H1 (cell line): ENCODE results near the gene OLFM1. TPM values are rescaled to one million over a fixed set of nuclear protein-coding genes. Genes with fewer than 3 reads are reported as not detected.

Source experiments
- CTCF ChIA-PET: fragments of 300-600 bp; sonication (Branson Sonifier 250); formaldehyde crosslinking; loops from one replicate; lab custom pipeline; 2021; ENCODE audit not compliant: partially characterized antibody; lab: Charles Lee
- POLR2A ChIA-PET: fragments of 300-600 bp; sonication (Branson Sonifier 250); formaldehyde crosslinking; loops from one replicate; lab custom pipeline; 2021; ENCODE audit warnings: inconsistent platforms; ENCODE audit not compliant: partially characterized antibody; lab: Charles Lee
- DNase-seq, 2 experiments: peaks; one replicate each; pipeline versions ENCODE4 v3.0.0 to v3.0.0-alpha.2; 2010 to 2022; ENCODE audit warnings: low spot score in 2 of 2, low read depth in 1 of 2, mixed read lengths in 1 of 2
- FAIRE-seq: peaks from 2 replicates; lab custom pipeline; 2011; peaks lifted over from hg19 to GRCh38; lab: Jason Lieb, UNC
- H2AFZ ChIP-seq: 2 replicates; pipeline ENCODE4 v1.8.1; 2012; ENCODE audit warnings: low read length, inconsistent platforms
- H2AK5ac ChIP-seq: 2 replicates; pipeline ENCODE4 v1.6.1; 2013; ENCODE audit warnings: low read depth, low read length
- H2BK120ac ChIP-seq: replicated peaks from 2 replicates; pipeline ENCODE3; 2013; ENCODE audit warnings: low read depth, low read length, inconsistent platforms
- H2BK12ac ChIP-seq: 2 replicates; pipeline ENCODE4 v1.6.1; 2013; ENCODE audit warnings: low read depth, low read length
- H2BK15ac ChIP-seq: 2 replicates; pipeline ENCODE4 v1.6.1; 2013; ENCODE audit warnings: low read length
- H2BK20ac ChIP-seq: 2 replicates; pipeline ENCODE4 v1.6.1; 2013; ENCODE audit warnings: low read length
- H2BK5ac ChIP-seq: 2 replicates; pipeline ENCODE4 v1.6.1; 2013; ENCODE audit warnings: low read depth, low read length
- H3K14ac ChIP-seq: 2 replicates; pipeline ENCODE4 v1.6.1; 2013; ENCODE audit warnings: inconsistent platforms; ENCODE audit not compliant: insufficient read length
- H3K18ac ChIP-seq: 2 replicates; pipeline ENCODE4 v1.6.1; 2013; ENCODE audit warnings: low read length; ENCODE audit errors: extremely low read depth
- H3K23ac ChIP-seq: 2 replicates; pipeline ENCODE4 v1.6.1; 2013; ENCODE audit warnings: inconsistent platforms; ENCODE audit not compliant: insufficient read length
- H3K23me2 ChIP-seq: 2 replicates; pipeline ENCODE4 v1.6.1; 2013; ENCODE audit warnings: low read depth, low read length
- H3K27ac ChIP-seq: 2 replicates; pipeline ENCODE4 v1.6.1; 2011; ENCODE audit warnings: low read depth, low read length, inconsistent platforms
- H3K27me3 ChIP-seq, 4 experiments: replicated peaks in 1 of 4; 1 replicate in 1 of 4; 2 replicates in 3 of 4; pipeline versions ENCODE4 v1.6.1 to v1.8.1; 2011 to 2013; ENCODE audit warnings: low read length in 3 of 4, mild to moderate bottlenecking in 3 of 4, inconsistent platforms in 2 of 4, mixed read lengths in 2 of 4, moderate library complexity in 1 of 4; ENCODE audit not compliant: control insufficient read depth in 3 of 4, insufficient read depth in 3 of 4; ENCODE audit errors: extremely low read depth in 1 of 4
- H3K36me3 ChIP-seq, 4 experiments: 2 replicates each; pipeline versions ENCODE4 v1.6.1 to v1.8.1; 2011 to 2013; ENCODE audit warnings: mild to moderate bottlenecking in 4 of 4, low read length in 3 of 4, moderate library complexity in 2 of 4, control low read depth in 1 of 4, inconsistent platforms in 1 of 4; ENCODE audit not compliant: insufficient read depth in 4 of 4, control insufficient read depth in 2 of 4
- H3K4ac ChIP-seq: replicated peaks from 2 replicates; pipeline ENCODE3; 2013; ENCODE audit warnings: low read length, low read depth, mixed read lengths, inconsistent platforms; ENCODE audit not compliant: insufficient read length
- H3K4me1 ChIP-seq, 4 experiments: replicated peaks in 1 of 4; 1 replicate in 1 of 4; 2 replicates in 3 of 4; pipeline versions ENCODE4 v1.6.1 to v1.8.1; 2011 to 2013; ENCODE audit warnings: low read length in 3 of 4, inconsistent platforms in 2 of 4, mixed read lengths in 1 of 4; ENCODE audit not compliant: insufficient read depth in 4 of 4, control insufficient read depth in 3 of 4
- H3K4me2 ChIP-seq, 2 experiments: 2 replicates each; pipeline versions ENCODE4 v1.6.1 to v1.8.1; 2011 to 2013; ENCODE audit warnings: low read depth in 2 of 2, low read length in 2 of 2, control low read depth in 1 of 2, inconsistent platforms in 1 of 2, mild to moderate bottlenecking in 1 of 2; ENCODE audit not compliant: insufficient read depth in 1 of 2
- H3K4me3 ChIP-seq, 4 experiments: fragments of 200-600, 300-600 bp in 1 of 4; sonication (generic), shearing (Covaris generic), sonication (Bioruptor Twin) in 1 of 4; 2 replicates each; pipeline versions ENCODE4 v1.5.1 to v1.8.1; 2011 to 2016; ENCODE audit warnings: low read length in 4 of 4, low read depth in 3 of 4, control low read depth in 2 of 4, inconsistent platforms in 2 of 4, mild to moderate bottlenecking in 2 of 4, mixed read lengths in 1 of 4, moderate library complexity in 1 of 4; ENCODE audit not compliant: insufficient read depth in 2 of 4; ENCODE audit errors: extremely low read depth in 1 of 4
- H3K56ac ChIP-seq: replicated peaks from 2 replicates; pipeline ENCODE3; 2013; ENCODE audit warnings: low read depth, mild to moderate bottlenecking, mixed read lengths, low read length, inconsistent platforms; ENCODE audit not compliant: insufficient read length
- H3K79me1 ChIP-seq: 2 replicates; pipeline ENCODE4 v1.6.1; 2013; ENCODE audit warnings: low read depth, low read length, control low read depth
- H3K79me2 ChIP-seq, 2 experiments: 2 replicates each; pipeline versions ENCODE4 v1.6.1 to v1.8.1; 2012 to 2013; ENCODE audit warnings: low read length in 2 of 2, mild to moderate bottlenecking in 2 of 2, inconsistent platforms in 1 of 2; ENCODE audit not compliant: insufficient read depth in 2 of 2, control insufficient read depth in 1 of 2
- H3K9ac ChIP-seq, 4 experiments: replicated peaks in 1 of 4; 1 replicate in 1 of 4; 2 replicates in 3 of 4; pipeline versions ENCODE4 v1.6.1 to v1.8.1; 2011 to 2013; ENCODE audit warnings: low read depth in 3 of 4, low read length in 3 of 4, control low read depth in 2 of 4, mild to moderate bottlenecking in 2 of 4, moderate library complexity in 2 of 4, inconsistent platforms in 1 of 4; ENCODE audit errors: extremely low read depth in 1 of 4
- H3K9me3 ChIP-seq, 2 experiments: 2 replicates each; pipeline versions ENCODE4 v1.6.1 to v1.8.1; 2012 to 2013; ENCODE audit warnings: mild to moderate bottlenecking in 2 of 2, moderate library complexity in 2 of 2, control low read depth in 1 of 2, inconsistent platforms in 1 of 2, low read depth in 1 of 2, low read length in 1 of 2, mixed read lengths in 1 of 2; ENCODE audit not compliant: insufficient read depth in 2 of 2
- H4K20me1 ChIP-seq, 2 experiments: replicated peaks in 1 of 2; 2 replicates each; pipeline versions ENCODE3 to v1.8.1; 2011 to 2013; ENCODE audit warnings: inconsistent platforms in 2 of 2, low read length in 2 of 2, mild to moderate bottlenecking in 1 of 2; ENCODE audit not compliant: insufficient read depth in 2 of 2, control insufficient read depth in 1 of 2
- H4K5ac ChIP-seq: 2 replicates; pipeline ENCODE4 v1.6.1; 2013; ENCODE audit warnings: low read length, low read depth, mixed read lengths, inconsistent platforms; ENCODE audit not compliant: insufficient read length
- H4K8ac ChIP-seq: 2 replicates; pipeline ENCODE4 v1.8.0; 2013; ENCODE audit warnings: mild to moderate bottlenecking, moderate library complexity, low read length, inconsistent platforms; ENCODE audit not compliant: insufficient read depth; ENCODE audit errors: extremely low read depth
- H4K91ac ChIP-seq: replicated peaks from 2 replicates; pipeline ENCODE3; 2013; ENCODE audit warnings: low read length, mixed read lengths, inconsistent platforms; ENCODE audit not compliant: insufficient read length
- E2F6 ChIP-seq: IDR thresholded peaks from 2 replicates; pipeline ENCODE4 v1.6.1; 2012; ENCODE audit warnings: inconsistent platforms
- EGR1 ChIP-seq: IDR thresholded peaks from 2 replicates; pipeline ENCODE4 v1.6.1; 2011; ENCODE audit warnings: low read depth, low read length, borderline replicate concordance
- GTF2F1 ChIP-seq: IDR thresholded peaks from 2 replicates; pipeline ENCODE4 v1.6.1; 2012; ENCODE audit warnings: low read depth, low read length, improper control_type of control experiment, borderline replicate concordance
- HDAC6 ChIP-seq: IDR thresholded peaks from one replicate; pipeline ENCODE4 v1.7.1; 2012; ENCODE audit warnings: low read depth, mild to moderate bottlenecking, inconsistent platforms, low read length, moderate library complexity
- KDM4A ChIP-seq: IDR thresholded peaks from one replicate; pipeline ENCODE4 v1.7.1; 2012; ENCODE audit warnings: low read depth, mild to moderate bottlenecking, moderate library complexity, low read length, inconsistent platforms; ENCODE audit not compliant: severe bottlenecking
- POLR2A ChIP-seq, 2 experiments: IDR thresholded peaks; 1 replicate in 1 of 2; 2 replicates in 1 of 2; pipeline ENCODE4 v1.6.1; 2011; ENCODE audit warnings: low read depth in 2 of 2, low read length in 2 of 2, mild to moderate bottlenecking in 2 of 2; ENCODE audit errors: control extremely low read depth in 1 of 2
- RAD21 ChIP-seq, 2 experiments: IDR thresholded peaks in 1 of 2; conservative IDR thresholded peaks in 1 of 2; 2 replicates each; pipeline ENCODE4 v1.6.1; 2011; ENCODE audit warnings: low read depth in 2 of 2, low read length in 2 of 2, improper control_type of control experiment in 1 of 2, inconsistent platforms in 1 of 2, mild to moderate bottlenecking in 1 of 2, moderate library complexity in 1 of 2
- RNF2 ChIP-seq: fragments of 200-900, 300-1000 bp; sonication (generic); IDR thresholded peaks from 2 replicates; pipeline ENCODE4 v1.7.1; 2016; ENCODE audit warnings: borderline replicate concordance, low read depth, mild to moderate bottlenecking, antibody characterized with exemption, low read length; ENCODE audit not compliant: poor library complexity, severe bottlenecking; ENCODE audit errors: missing control alignments
- SIX5 ChIP-seq: IDR thresholded peaks from 2 replicates; pipeline ENCODE4 v1.6.1; 2011; ENCODE audit warnings: mild to moderate bottlenecking, low read depth, low read length
- SP4 ChIP-seq: IDR thresholded peaks from 2 replicates; pipeline ENCODE4 v1.6.1; 2012; ENCODE audit warnings: low read length, inconsistent platforms
- SRF ChIP-seq: IDR thresholded peaks from 2 replicates; pipeline ENCODE4 v1.6.1; 2011; ENCODE audit warnings: mild to moderate bottlenecking, low read depth, low read length, moderate library complexity
- SUZ12 ChIP-seq: fragments of 200-600 bp; sonication (generic); IDR thresholded peaks from 2 replicates; pipeline ENCODE4 v1.6.1; 2012; ENCODE audit warnings: mild to moderate bottlenecking, inconsistent platforms, low read length, moderate library complexity, mixed read lengths
- TCF12 ChIP-seq: IDR thresholded peaks from 2 replicates; pipeline ENCODE4 v1.6.1; 2011; ENCODE audit warnings: low read depth, mild to moderate bottlenecking, low read length
- WGBS, 2 experiments: shearing (Covaris generic) in 1 of 2; methylation state at CpG; one replicate each; pipeline versions ENCODE4 v1.1.6 to v1.1.7; 2013 to 2015; ENCODE audit warnings: low lambda C conversion rate in 2 of 2, mixed read lengths in 2 of 2, inconsistent platforms in 1 of 2, low coverage in 1 of 2, missing lambda C conversion rate in 1 of 2; ENCODE audit not compliant: insufficient replicate concordance in 2 of 2, insufficient coverage in 1 of 2, insufficient read length in 1 of 2; ENCODE audit errors: extremely low coverage in 1 of 2, missing lambda C conversion rate in 1 of 2; 5-methylcytosine and 5-hydroxymethylcytosine counted together
- polyA plus RNA-seq, 7 experiments: library from polyadenylated mRNA; depleted of rRNA in 3 of 7; stranded (reverse) in 5 of 7; unstranded in 2 of 7; fragments of >200 nt in 5 of 7; fragments of 200-250 nt in 2 of 7; gene quantifications; 1 replicate in 5 of 7; 2 replicates in 1 of 7; 4 replicates in 1 of 7; pipeline versions ENCODE4 v1.2.1 to v1.2.3, GENCODE V29; 2011 to 2013; ENCODE audit warnings: missing spikeins in 2 of 7, mixed read lengths in 2 of 7
- total RNA-seq: library from RNA; stranded (reverse); fragmentation: NEBNext Ultra II Directional; extraction: Animal tissue kit (Norgen Biotek cat#: 25700); gene quantifications from 2 replicates; pipeline ENCODE4 v1.2.1, GENCODE V29; 2021

OLFM1 gene
- total and polyA plus RNA-seq, 2 of the 8 experiments (the other 6 are each of a cell fraction or from before 2014, with no cell fraction given) = 53.0 to 53.4 TPM

- DNase-seq (no peak), FAIRE-seq (no peak)
- Histone ChIP-seq H4K20me1 (no peaks in the 10 kb centered on the region), H3K4ac (no peak overlapping the region), H4K8ac (no peak overlapping the region), H3K27ac (no peak overlapping the region), H3K9ac (no peak overlapping the region), H3K14ac (no peak overlapping the region), H3K18ac (no peak overlapping the region), H3K56ac (no peak overlapping the region), H2BK12ac (no peak overlapping the region), H2BK15ac (no peak overlapping the region), H2BK120ac (no peak overlapping the region), H3K23me2 (no peaks in the 10 kb centered on the region), H3K27me3 (no peaks in the 10 kb centered on the region), H3K4me2 (no peak overlapping the region), H3K79me1 (no peaks in the 10 kb centered on the region), H4K91ac (no peak overlapping the region), H2AFZ (no peak overlapping the region), H2AK5ac (no peak overlapping the region), H3K4me3 (no peak overlapping the region), H3K9me3 (no peaks in the 10 kb centered on the region), H4K5ac (no peak overlapping the region), H3K79me2 (no peaks in the 10 kb centered on the region), H2BK20ac (no peak overlapping the region), H3K36me3 (no peaks in the 10 kb centered on the region), H3K4me1 (no peaks in the 10 kb centered on the region), H3K23ac (no peak overlapping the region), H2BK5ac (no peak overlapping the region)
- POLR2A ChIA-PET = no interaction called here
- WGBS, 2 experiments = 89% methylated on average over 12 of the region's 12 CpGs; no CpG with 5 or more reads in 1 of the 2 experiments
- CTCF ChIA-PET = no interaction called here
- TF ChIP-seq POLR2A (IDR thresholded peaks at IDR 0.05; ENCODE audit: control extremely low read depth in 1 of 2, low read depth in 2 of 2, low read length in 2 of 2) (no peak), SP4 (no peak), SIX5 (no peak), GTF2F1 (no peak), KDM4A (no peak), E2F6 (no peak), RNF2 (no peak), RAD21 (IDR thresholded peaks at IDR 0.05 in 1 of 2, conservative IDR thresholded peaks at IDR 0.05 in 1 of 2; ENCODE audit: low read depth in 2 of 2, low read length in 2 of 2) (no peak), SUZ12 (no peak), EGR1 (no peak), TCF12 (no peak), HDAC6 (no peak), SRF (no peak)
Measured at GRCh38 chr9:135046739-135047350, 40.6 kb upstream of the OLFM1 start.
